ENCODE data around the gene FBXL12.

GRCh38 chr19:9808855-9809824 is 9.7 kb downstream of the FBXL12 start:
- no peak for TF ChIP-seq EZH2phosphoT487 (IDR thresholded peaks at IDR 0.05; ENCODE audit: borderline replicate concordance)
- no peak for TF ChIP-seq CTCF (IDR thresholded peaks at IDR 0.05 in 2 of 3, conservative IDR thresholded peaks at IDR 0.05 in 1 of 3; ENCODE audit: borderline replicate concordance in 1 of 3, insufficient read depth in 1 of 3, low read depth in 2 of 3, low read length in 2 of 3)
- TF ChIP-seq ZBTB33 (IDR thresholded peaks at IDR 0.05; ENCODE audit: extremely low read depth, insufficient replicate concordance, low read length), result no peak
- no peak for TF ChIP-seq MAX (IDR thresholded peaks at IDR 0.05)
- TF ChIP-seq POLR2AphosphoS5 (IDR thresholded peaks at IDR 0.05; ENCODE audit: low read depth, low read length), result no peak
- TF ChIP-seq POLR2A (IDR thresholded peaks at IDR 0.05; ENCODE audit: borderline replicate concordance, extremely low read depth, insufficient read depth, insufficient read length), result no peak
- TF ChIP-seq EZH2 (IDR thresholded peaks at IDR 0.05), result no peak
- TF ChIP-seq REST (IDR thresholded peaks at IDR 0.05; ENCODE audit: low read depth), result no peak
- no peak for TF ChIP-seq YY1 (IDR thresholded peaks at IDR 0.05; ENCODE audit: extremely low read depth, insufficient replicate concordance, low read depth, low read length)

Measured in HCT116 (cell line).